ENCODE measurements around the gene NUDT3.

Gene NUDT3

DNA sequence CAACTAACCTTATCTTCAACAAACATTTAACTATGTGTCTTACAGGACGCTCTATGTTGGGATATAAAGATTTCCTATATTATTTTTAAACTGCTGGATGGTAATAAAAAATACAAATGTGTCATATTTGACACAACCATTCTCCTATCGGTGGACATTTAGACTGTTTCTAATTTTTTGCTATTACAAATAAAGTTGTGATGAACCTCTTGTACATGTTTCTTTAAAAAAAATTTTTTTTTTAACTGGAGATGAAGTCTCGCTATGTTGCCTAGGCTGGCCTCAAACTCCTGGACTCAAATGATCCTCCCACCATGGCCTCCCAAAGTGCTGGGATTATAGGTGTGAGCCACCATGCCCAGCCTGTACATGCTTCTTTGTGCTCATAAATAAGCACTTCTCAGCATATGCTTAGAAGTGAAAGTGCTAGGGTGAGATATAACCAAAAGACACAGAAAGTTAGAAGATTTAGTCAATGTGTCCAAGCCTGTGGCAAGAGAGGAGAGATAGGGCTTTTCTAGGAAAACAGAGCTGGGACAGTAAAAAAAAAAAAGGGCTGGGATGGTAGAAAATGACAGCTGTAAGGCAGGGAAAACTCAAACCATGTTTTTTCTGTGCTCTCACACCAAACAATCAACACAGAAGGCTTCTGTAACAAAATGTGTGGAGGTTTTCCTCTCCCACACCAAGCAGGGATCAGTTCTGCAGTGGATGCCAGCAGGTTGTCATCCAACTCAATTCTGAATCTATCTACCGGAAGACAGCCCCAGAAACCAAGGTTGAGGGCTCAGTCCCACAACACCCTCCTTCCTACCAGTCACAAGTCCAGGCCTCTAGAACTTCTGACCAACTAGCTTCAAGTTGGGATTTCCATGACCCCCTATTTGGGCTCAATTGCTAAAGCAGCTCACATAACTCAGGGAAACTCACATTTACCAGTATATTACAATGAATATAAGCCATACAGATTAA is 73.7 kb downstream of the NUDT3 start:
- FAIRE-seq, result no peak

- no peak for FAIRE-seq
Measured at GRCh38 chr6:34317882-34318498, 74.5 kb downstream of the NUDT3 start.

DNA sequence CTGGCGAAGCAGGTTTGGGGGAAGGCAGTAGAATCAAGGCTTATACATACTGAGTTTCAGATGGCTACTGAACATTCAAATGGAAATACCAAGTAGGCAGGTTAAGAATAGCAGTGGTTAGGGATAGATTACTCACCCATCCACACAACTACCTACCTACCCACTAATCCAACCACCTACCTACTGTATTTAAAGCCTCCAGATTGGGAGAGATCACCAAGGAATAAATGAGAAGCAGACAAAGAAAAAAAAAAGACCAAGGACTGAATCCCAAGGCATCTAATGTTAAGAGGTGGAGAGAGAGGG is 75.3 kb downstream of the NUDT3 start:
- no peak for FAIRE-seq

- FAIRE-seq, result no peak
Measured at GRCh38 chr6:34316431-34317171, 75.9 kb downstream of the NUDT3 start.

DNA sequence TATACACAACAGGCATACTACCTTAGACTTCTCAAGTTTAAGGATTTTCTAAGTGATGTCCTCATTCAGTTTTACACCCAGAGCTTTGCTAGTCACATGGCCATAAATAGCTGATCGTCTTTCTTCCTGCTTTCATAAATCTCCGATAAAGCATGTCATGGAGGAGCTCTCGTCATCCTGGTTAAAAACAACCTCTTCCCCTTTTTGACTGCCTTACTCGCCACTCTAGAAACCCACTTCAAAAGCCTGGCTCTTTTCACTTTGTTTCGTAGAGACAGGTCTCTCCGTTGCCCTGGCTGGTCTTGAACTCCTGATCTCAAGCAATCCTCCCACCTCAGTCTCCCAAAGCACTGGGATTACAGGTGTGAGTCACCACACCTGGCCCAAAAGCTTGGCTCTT is 76.7 kb downstream of the NUDT3 start:
- no peak for FAIRE-seq

GRCh38 chr6:34315256-34315655 is 77.2 kb downstream of the NUDT3 start:
- FAIRE-seq, result no peak

- no peak for FAIRE-seq
Measured at GRCh38 chr6:34312259-34312658, 80.2 kb downstream of the NUDT3 start.

- no peak for FAIRE-seq
Measured at GRCh38 chr6:34310817-34311216, 81.7 kb downstream of the NUDT3 start.

GRCh38 chr6:34308483-34308882 is 84.0 kb downstream of the NUDT3 start:
- no peak for FAIRE-seq

DNA sequence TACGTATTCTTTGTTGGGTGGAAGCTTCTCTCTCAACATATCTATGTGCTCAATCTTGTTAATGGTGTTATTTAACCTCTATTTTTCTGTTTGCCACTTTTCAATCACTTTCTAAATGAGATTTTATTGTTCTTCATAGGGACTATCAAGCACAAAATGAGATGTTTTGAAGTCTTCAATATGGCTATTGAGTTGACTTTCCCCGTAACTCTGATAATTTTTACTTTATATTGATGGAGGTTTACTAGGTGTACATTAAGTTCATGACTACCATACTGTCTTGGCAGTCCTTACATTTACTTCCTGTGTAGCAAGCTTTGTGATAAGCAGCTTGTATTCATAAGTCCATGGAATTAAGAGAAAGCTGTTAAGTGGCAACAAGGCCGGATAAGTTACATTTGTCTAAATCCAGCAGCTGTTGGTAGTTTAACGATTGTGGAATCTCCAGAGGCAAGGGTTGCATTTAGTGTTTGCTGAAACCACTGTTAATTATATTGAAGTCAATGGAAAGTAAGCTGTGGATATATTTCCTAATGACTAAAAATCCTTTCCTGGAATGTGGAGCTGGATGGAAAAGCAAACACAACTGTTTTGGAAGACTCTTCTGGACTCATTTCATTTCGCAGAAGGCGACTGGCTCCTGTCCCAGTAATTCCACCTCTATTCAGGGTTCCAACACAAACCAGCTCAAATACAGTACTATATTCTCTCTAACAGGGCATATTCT is 86.3 kb downstream of the NUDT3 start:
- FAIRE-seq, result no peak

- no peak for FAIRE-seq
Measured at GRCh38 chr6:34305497-34305896, 87.0 kb downstream of the NUDT3 start.

DNA sequence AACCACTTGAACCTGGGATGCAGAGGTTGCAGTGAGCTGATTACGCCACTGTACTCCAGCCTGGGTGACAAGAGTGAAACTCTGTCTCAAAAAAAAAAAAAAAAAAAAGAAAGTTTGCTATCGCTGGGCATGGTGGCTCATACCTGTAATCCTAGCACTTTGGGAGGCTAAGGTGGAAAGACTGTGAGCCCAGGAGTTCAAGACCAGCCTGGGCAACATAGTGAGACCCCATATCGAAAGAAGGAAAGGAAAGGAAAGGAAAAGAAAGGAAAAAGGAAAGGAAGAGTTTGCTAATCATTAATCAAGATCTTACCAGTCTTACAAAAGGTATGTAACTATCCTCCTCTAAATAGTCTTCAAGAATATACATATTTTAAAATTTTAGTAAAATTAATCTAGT is 88.3 kb downstream of the NUDT3 start:
- no peak for FAIRE-seq

GRCh38 chr6:34302929-34303328 is 89.5 kb downstream of the NUDT3 start:
- FAIRE-seq, result no peak

DNA sequence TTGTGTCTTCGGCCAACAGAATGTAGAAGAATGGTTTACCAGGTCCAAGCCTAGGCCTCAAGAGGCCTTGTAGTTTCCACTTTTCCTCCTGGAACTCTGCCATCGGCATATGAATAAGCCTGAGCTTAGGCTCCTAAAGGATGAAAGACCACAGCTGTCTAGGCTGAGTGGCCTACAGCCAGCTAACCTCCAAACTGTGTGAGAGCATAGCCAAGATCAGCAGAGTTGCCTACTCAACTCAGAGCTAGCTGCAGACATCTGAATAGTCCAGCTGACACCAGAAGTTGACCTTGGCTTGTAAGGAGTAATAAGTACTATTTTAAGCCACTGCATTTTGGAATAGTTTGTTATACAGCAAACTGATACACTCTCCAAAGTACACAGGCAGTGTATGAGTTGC is 91.1 kb downstream of the NUDT3 start:
- FAIRE-seq, result no peak

DNA sequence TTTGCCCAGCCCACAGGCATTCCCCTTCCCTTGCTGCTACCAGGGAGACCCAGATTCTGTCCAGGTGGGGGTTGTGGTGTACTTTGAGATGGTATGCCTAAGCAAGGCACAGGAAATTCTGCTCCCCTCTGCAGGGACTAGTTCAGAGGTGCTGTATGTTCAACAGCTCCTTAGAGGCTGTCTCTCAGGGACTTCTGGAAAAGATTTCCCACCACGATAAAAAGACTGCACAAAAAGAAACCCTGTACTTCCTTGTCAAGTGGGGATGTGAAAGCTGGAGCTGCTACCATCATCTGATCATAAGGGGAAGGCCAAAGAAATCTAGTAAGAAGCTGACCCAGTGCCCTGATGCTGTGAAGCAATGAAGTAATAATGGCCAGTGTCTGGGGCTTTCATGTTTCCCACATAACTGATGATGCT is 92.1 kb downstream of the NUDT3 start:
- FAIRE-seq, result no peak

GRCh38 chr6:34298941-34299340 is 93.5 kb downstream of the NUDT3 start:
- FAIRE-seq, result no peak

- no peak for FAIRE-seq
Measured at GRCh38 chr6:34295721-34296120, 96.7 kb downstream of the NUDT3 start.

GRCh38 chr6:34292954-34293353 is 99.5 kb downstream of the NUDT3 start:
- FAIRE-seq, result no peak

DNA sequence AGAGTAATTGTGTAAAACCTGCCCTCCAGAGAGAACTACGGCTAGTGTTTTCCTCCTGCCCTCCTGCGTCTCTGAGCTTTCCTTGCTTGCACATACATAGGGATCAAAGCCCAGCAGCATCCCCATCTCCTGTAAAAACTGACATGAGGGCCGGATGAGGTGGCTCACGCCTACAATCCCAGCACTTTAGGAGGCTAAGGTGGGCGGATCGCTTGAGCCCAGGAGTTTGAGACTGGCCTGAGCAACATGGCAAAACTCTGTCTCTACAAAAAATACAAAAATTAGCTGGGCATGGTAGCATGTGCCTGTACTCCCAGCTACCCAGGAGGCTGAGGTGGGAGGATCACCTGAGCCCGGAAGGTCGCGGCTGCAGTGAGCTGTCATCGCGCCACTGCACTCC is 103.3 kb downstream of the NUDT3 start:
- no peak for FAIRE-seq

DNA sequence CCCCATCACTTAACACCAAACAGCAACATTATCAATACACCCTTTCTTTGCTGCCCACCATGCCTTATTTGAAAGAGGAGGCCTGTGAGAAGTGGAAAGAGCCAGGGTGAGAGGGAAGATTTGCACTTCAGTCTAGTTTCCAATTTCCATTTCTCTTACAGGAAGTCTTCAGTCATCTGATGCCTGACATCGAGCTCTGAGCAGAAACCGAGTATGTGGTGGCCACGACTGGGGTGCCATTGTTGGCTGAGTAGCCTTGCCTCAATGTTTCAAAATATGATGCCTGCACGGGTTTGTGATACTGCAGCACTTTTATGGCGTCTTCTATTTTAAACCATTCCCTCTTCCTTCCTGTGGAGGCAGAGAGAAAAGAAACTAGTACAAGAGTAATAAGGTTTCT is 103.9 kb downstream of the NUDT3 start:
- FAIRE-seq, result no peak

GRCh38 chr6:34285448-34286164 is 106.9 kb downstream of the NUDT3 start:
- FAIRE-seq, result no peak

Data from TTC549 (cell line).